ENCODE data around the gene NR0B2. TPM values are rescaled to one million over a fixed set of nuclear protein-coding genes. Genes with fewer than 3 reads are reported as not detected.

Gene NR0B2
- total RNA-seq, 1 experiment from 2014 or later = not detected

DNA sequence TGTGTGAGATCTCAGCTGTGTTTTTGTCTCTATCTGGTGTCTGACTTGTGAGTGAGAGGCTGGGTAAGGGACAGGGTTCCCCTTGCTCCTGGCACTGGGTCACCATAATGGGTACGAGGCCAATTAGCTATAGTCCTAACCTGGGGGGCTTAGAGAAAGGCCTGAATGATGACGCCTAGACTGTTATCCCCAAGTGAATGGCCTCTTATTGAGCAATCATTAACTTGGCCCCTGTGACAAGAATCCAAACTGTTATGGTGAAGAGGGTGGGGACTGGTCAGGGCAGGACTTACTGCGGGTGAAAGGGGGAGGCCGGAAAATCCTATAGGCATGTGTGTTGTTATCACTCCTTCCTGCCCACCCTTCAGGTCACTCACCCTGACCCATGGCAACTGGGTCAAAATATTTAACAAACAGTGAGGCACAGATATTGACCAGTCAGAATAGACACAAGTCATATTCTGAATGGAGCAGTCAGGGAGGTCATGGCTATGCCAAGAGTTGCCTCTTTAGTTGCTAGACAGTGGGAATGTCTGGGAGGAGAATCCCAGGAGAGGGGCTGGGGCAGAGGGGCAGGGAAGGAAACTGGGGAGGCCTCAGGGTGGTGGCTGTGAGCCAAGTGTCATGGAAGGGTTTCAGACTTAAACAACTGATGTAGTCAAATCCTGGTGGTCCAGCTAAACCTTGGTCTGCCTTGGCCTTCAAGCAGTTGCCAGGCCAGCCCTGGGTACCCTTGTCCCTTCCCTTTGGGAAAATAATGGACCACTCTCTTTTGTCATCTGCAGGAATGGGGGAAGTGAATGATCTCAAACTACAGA, 3.2 kb downstream of the NR0B2 start:
- no peaks in the 10 kb centered on the region for H3K79me2 ChIP-seq (ENCODE audit: low read length)
- H4K20me1 ChIP-seq (ENCODE audit: insufficient read depth, low read depth, low read length) = no peaks in the 10 kb centered on the region
- no peak overlapping the region for H3K4me3 ChIP-seq (ENCODE audit: low read length)
- H3K4me1 ChIP-seq (ENCODE audit: low read length) = no peaks in the 10 kb centered on the region; the same call in 1 of the 2 replicates
- H2AFZ ChIP-seq (ENCODE audit: low read length) = no peak overlapping the region
- no peak overlapping the region for H3K9ac ChIP-seq (ENCODE audit: low read length)
- H3K4me2 ChIP-seq (ENCODE audit: low read depth, low read length, poor library complexity, severe bottlenecking) = no peak overlapping the region
- no peaks in the 10 kb centered on the region for H3K9me3 ChIP-seq (ENCODE audit: low read length)
- no peaks in the 10 kb centered on the region for H3K36me3 ChIP-seq (ENCODE audit: insufficient read depth, low read length)
- no peak for DNase-seq
- H3K9me2 ChIP-seq (replicated peaks; ENCODE audit: insufficient read depth, low read length) = no peaks in the 10 kb centered on the region
- H3K27ac ChIP-seq (ENCODE audit: low read length) = no peak overlapping the region
- H3K27me3 ChIP-seq (ENCODE audit: low read length) = no peaks in the 10 kb centered on the region

DNA sequence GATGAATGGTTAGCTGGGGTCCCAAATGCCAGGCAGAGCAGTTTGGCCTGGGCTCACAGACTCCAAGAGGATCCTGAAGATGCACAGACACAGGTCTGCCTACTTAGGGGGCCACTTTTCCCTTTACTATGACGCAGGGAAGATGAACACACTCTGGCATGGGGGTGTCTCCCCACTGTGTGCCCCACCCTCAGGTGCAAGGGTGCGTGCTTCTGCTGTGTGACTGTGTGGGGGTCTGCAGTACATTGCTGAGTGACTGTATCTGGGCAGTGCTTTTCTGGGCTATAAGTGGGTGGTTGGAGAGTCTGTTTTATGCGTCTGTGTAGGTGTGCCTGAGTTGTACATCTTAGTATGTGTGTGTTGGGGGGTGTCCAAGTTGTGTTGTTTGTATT, 3.8 kb downstream of the NR0B2 start:
- no peak overlapping the region for H3K27ac ChIP-seq (ENCODE audit: low read length)
- no peak overlapping the region for H2AFZ ChIP-seq (ENCODE audit: low read length)
- no peak overlapping the region for H3K4me3 ChIP-seq (ENCODE audit: low read length)
- H3K27me3 ChIP-seq (ENCODE audit: low read length) = no peaks in the 10 kb centered on the region
- H3K9me3 ChIP-seq (ENCODE audit: low read length) = no peaks in the 10 kb centered on the region
- no peaks in the 10 kb centered on the region; the same call in 1 of the 2 replicates for H3K4me1 ChIP-seq (ENCODE audit: low read length)
- no peaks in the 10 kb centered on the region for H3K79me2 ChIP-seq (ENCODE audit: low read length)
- H3K9ac ChIP-seq (ENCODE audit: low read length) = no peak overlapping the region
- no peaks in the 10 kb centered on the region for H3K36me3 ChIP-seq (ENCODE audit: insufficient read depth, low read length)
- H4K20me1 ChIP-seq (ENCODE audit: insufficient read depth, low read depth, low read length) = no peaks in the 10 kb centered on the region
- H3K4me2 ChIP-seq (ENCODE audit: low read depth, low read length, poor library complexity, severe bottlenecking) = no peak overlapping the region
- H3K9me2 ChIP-seq (replicated peaks; ENCODE audit: insufficient read depth, low read length) = no peaks in the 10 kb centered on the region
- DNase-seq = no peak

DNA sequence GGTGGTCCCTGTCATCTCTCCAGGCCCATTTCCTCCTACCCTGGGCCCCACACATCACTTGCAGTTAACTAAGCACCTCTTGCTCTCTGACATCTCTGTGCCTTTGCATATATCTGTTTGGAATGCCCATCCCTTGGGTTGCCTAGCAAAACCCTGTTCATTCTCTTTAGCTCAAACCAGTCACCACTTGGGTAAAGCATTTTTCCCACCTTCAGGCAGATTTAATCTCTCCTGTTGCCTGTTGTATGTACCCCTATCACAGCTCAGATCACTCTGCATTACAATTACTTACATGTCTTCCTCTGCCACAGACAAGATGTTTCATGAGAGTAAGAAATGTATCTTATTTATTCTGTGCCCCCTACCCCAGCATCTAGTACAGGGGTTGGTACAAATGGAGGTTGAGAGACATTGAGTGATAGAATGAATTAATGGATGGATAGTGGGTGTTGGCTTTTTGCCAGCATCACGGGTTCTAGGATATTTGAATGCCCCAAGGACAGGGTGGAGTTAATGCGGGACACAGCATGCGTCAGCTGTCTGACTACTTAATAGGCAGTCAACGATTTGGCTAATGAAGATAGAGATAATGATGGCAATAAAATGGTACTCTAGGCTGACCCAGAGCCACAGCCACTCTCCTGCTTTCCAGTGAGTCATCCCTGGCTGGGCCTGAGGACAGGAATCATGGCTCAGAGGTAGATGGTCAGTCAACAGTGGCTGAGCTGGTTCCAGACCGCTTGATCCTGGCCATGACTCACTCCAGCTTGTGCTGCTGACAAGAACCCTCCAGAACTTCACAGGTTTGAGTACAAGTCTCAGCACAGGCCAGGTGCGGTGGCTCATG, 6.5 kb downstream of the NR0B2 start:
- no peak overlapping the region for H3K4me2 ChIP-seq (ENCODE audit: low read depth, low read length, poor library complexity, severe bottlenecking)
- no peak overlapping the region for H3K9ac ChIP-seq (ENCODE audit: low read length)
- no peak for DNase-seq
- no peaks in the 10 kb centered on the region for H3K9me2 ChIP-seq (replicated peaks; ENCODE audit: insufficient read depth, low read length)
- H3K4me3 ChIP-seq (ENCODE audit: low read length) = no peak overlapping the region
- no peaks in the 10 kb centered on the region for H3K27me3 ChIP-seq (ENCODE audit: low read length)
- H4K20me1 ChIP-seq (ENCODE audit: insufficient read depth, low read depth, low read length) = no peaks in the 10 kb centered on the region
- no peak overlapping the region for H2AFZ ChIP-seq (ENCODE audit: low read length)
- H3K36me3 ChIP-seq (ENCODE audit: insufficient read depth, low read length) = no peaks in the 10 kb centered on the region
- no peaks in the 10 kb centered on the region for H3K4me1 ChIP-seq (ENCODE audit: low read length)
- H3K27ac ChIP-seq (ENCODE audit: low read length) = no peak overlapping the region
- no peaks in the 10 kb centered on the region for H3K79me2 ChIP-seq (ENCODE audit: low read length)
- no peaks in the 10 kb centered on the region for H3K9me3 ChIP-seq (ENCODE audit: low read length)

DNA sequence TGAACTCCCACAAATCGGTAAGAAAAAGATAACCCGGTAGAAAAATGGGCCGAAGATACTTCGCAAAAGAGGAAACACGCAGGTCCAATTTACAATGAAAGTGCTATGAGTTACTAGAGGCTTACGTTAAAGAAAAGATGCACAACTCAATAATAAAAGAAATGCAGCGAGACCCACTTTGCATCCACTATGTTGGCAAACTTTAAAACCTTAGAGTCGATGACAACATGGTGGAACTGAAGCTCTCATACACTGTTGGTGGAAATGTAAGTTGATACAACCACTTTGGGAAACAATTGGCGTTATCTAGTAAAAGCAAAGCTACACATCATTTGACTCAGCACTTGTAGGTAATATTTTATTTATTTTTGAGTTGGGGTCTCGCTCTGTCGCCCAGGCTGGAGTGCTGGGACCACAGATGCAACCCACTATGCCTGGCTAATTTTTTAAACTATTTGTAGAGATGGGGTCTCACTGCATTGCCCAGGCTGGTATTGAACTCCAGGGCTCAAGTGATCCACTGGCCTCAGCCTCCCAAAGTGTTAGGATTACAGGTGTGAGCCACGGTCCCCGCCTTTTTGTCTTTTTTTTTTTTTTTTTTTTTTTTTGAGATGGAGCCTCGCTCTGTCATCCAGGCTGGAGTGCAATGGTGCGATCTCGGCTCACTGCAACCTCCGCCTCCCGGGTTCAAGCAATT, 12.8 kb downstream of the NR0B2 start:
- H3K9ac ChIP-seq (ENCODE audit: low read length) = peak overlapping the region; percentile 80
- no peaks in the 10 kb centered on the region for H3K9me2 ChIP-seq (replicated peaks; ENCODE audit: insufficient read depth, low read length)
- peak overlapping the region; percentile 78 for H3K4me2 ChIP-seq (ENCODE audit: low read depth, low read length, poor library complexity, severe bottlenecking)
- H4K20me1 ChIP-seq (ENCODE audit: insufficient read depth, low read depth, low read length) = no peaks in the 10 kb centered on the region
- H3K79me2 ChIP-seq (ENCODE audit: low read length) = peaks cover 32% of the 10 kb centered on the region
- no peaks in the 10 kb centered on the region for H3K27me3 ChIP-seq (ENCODE audit: low read length)
- H3K27ac ChIP-seq (ENCODE audit: low read length) = peak overlapping the region; percentile 30; the same call in 1 of the 2 replicates
- peaks cover 5% of the 10 kb centered on the region; the same call in 1 of the 2 replicates for H3K36me3 ChIP-seq (ENCODE audit: insufficient read depth, low read length)
- peak overlapping the region; percentile 85 for H2AFZ ChIP-seq (ENCODE audit: low read length)
- H3K4me1 ChIP-seq (ENCODE audit: low read length) = peaks cover 18% of the 10 kb centered on the region
- no peaks in the 10 kb centered on the region for H3K9me3 ChIP-seq (ENCODE audit: low read length)
- peak overlapping the region; percentile 81 for H3K4me3 ChIP-seq (ENCODE audit: low read length)
- DNase-seq = no peak

DNA sequence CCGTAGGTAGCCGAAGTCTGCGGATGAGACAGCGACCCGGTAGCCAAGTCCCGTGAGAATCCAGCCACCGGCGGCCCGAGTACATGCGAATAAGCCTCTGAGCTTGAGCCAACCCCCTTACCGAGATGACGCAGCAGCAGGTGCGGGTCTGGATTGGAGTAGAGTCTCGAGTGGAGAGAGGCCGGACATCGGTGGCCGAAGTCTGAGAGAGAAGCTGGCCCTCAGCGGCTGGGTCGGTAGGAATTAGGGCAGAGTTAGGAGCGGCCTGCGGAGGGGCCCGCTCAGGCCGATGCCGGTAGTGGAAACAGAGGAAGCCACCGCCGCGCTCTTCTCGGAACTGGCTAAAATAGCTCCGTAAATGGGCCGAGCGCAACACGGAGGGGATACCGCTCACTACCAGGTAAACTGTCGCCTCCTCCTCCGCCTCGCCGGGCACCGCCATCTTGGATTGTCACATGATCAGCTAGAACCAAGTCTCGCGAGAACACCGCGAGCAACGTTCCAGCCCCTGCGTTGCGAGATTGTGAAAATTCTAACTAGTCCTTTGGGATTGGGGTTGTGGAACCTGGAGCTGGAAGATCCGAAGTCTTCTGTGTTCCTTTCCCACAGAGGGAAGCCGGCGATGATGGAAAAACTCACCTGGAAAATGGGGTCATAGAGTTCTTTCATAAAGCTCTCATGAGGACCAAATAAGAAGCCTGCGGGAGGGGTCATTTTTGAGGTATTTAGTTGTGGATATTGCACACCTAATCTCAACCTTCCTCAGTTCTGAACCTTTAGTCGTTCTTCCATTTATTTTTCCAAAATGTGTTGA, 13.6 kb downstream of the NR0B2 start, which contains the start of gene GPATCH3:
Gene GPATCH3 (minus strand): TSS at position 467 of the 814 bp plus-strand sequence. CDS start 25 bp downstream, at position 442.
- H2AFZ ChIP-seq (ENCODE audit: low read length) = peak within 1 kb of the TSS; percentile 85
- H3K27ac ChIP-seq (ENCODE audit: low read length) = peak within 1 kb of the TSS; percentile 30
- H3K79me2 ChIP-seq (ENCODE audit: low read length) = peaks cover 32% of the 10 kb centered on the region
- no peaks in the 10 kb centered on the region for H4K20me1 ChIP-seq (ENCODE audit: insufficient read depth, low read depth, low read length)
- H3K9ac ChIP-seq (ENCODE audit: low read length) = peak within 1 kb of the TSS; percentile 80
- H3K27me3 ChIP-seq (ENCODE audit: low read length) = no peaks in the 10 kb centered on the region
- peak within 1 kb of the TSS; percentile 81 for H3K4me3 ChIP-seq (ENCODE audit: low read length)
- H3K36me3 ChIP-seq (ENCODE audit: insufficient read depth, low read length) = peaks cover 5% of the 10 kb centered on the region; the same call in 1 of the 2 replicates
- H3K9me2 ChIP-seq (replicated peaks; ENCODE audit: insufficient read depth, low read length) = no peaks in the 10 kb centered on the region
- H3K4me2 ChIP-seq (ENCODE audit: low read depth, low read length, poor library complexity, severe bottlenecking) = peak within 1 kb of the TSS; percentile 78
- H3K4me1 ChIP-seq (ENCODE audit: low read length) = peaks cover 18% of the 10 kb centered on the region
- no peaks in the 10 kb centered on the region for H3K9me3 ChIP-seq (ENCODE audit: low read length)
- DNase-seq = peak; percentile 96

DNA sequence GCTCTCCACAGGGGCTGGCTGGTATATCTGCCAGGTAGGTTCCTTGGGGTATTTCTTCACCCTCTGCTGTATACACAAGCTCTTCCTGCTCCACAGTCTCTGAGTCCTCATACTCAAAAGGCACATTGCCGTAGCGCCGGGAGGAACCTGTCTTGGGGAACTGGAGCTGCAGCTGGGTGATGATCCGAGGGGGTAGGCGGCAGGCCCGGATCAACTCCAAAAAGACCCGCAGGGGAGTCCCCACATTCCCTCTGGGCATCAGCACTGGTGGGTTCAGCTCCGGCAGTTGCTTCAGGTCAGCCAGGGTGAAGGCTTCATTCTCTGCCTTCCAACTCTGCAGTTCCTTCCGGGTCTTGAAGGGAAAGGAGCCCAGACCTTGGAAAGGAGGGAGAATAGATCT, 16.4 kb downstream of the NR0B2 start:
- Histone ChIP-seq H3K4me1 (ENCODE audit: low read length) (peaks cover 18% of the 10 kb centered on the region), H2AFZ (ENCODE audit: low read length) (no peak overlapping the region), H3K4me2 (ENCODE audit: low read depth, low read length, poor library complexity, severe bottlenecking) (no peak overlapping the region), H3K36me3 (ENCODE audit: insufficient read depth, low read length) (peaks cover 5% of the 10 kb centered on the region; the same call in 1 of the 2 replicates), H3K9ac (ENCODE audit: low read length) (no peak overlapping the region), H3K79me2 (ENCODE audit: low read length) (peaks cover 32% of the 10 kb centered on the region), H3K4me3 (ENCODE audit: low read length) (no peak overlapping the region), H3K9me2 (replicated peaks; ENCODE audit: insufficient read depth, low read length) (no peaks in the 10 kb centered on the region), H3K9me3 (ENCODE audit: low read length) (no peaks in the 10 kb centered on the region), H4K20me1 (ENCODE audit: insufficient read depth, low read depth, low read length) (no peaks in the 10 kb centered on the region), H3K27me3 (ENCODE audit: low read length) (no peaks in the 10 kb centered on the region), H3K27ac (ENCODE audit: low read length) (no peak overlapping the region)
- no peak for DNase-seq

DNA sequence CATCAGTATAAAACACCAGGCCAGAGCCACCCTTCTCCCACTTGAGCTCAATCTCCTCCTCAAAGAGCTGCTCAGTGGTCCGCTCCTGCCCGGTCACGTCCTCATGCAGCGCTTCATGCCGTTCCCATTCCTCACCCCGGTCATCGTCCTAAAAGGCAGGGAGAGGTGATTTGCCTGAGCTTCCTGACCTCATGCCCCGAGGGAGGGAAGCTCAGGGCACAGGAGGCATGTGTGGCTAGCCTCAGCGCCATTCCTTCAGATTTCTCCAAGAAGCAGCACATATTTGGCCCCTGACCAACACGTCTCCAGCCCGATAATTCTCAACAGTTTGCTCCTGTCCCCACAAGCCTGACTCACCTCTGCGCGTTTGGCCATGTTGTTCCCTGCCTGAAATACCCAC, 19.5 kb downstream of the NR0B2 start:
- H3K4me1 ChIP-seq (ENCODE audit: low read length) = peaks cover 16% of the 10 kb centered on the region
- peaks cover 5% of the 10 kb centered on the region; the same call in 1 of the 2 replicates for H3K36me3 ChIP-seq (ENCODE audit: insufficient read depth, low read length)
- no peaks in the 10 kb centered on the region for H3K9me2 ChIP-seq (replicated peaks; ENCODE audit: insufficient read depth, low read length)
- no peak overlapping the region for H2AFZ ChIP-seq (ENCODE audit: low read length)
- no peak for DNase-seq
- peaks cover 29% of the 10 kb centered on the region for H3K79me2 ChIP-seq (ENCODE audit: low read length)
- H4K20me1 ChIP-seq (ENCODE audit: insufficient read depth, low read depth, low read length) = peaks cover 1% of the 10 kb centered on the region; the same call in 1 of the 2 replicates
- no peaks in the 10 kb centered on the region for H3K9me3 ChIP-seq (ENCODE audit: low read length)
- H3K9ac ChIP-seq (ENCODE audit: low read length) = no peak overlapping the region
- H3K4me3 ChIP-seq (ENCODE audit: low read length) = no peak overlapping the region
- H3K4me2 ChIP-seq (ENCODE audit: low read depth, low read length, poor library complexity, severe bottlenecking) = no peak overlapping the region
- H3K27me3 ChIP-seq (ENCODE audit: low read length) = no peaks in the 10 kb centered on the region
- H3K27ac ChIP-seq (ENCODE audit: low read length) = no peak overlapping the region
